RWPE1 (cell line): ENCODE measurements around the gene ZMIZ1.
"Not testable (repeated sequence)": the region's sequence is repeated elsewhere in the genome, so short reads cannot be mapped to it uniquely, and the experiment has no call there.

Source experiments
- CTCF ChIA-PET: fragments of 350-600 bp; sonication (Branson Sonifier 250); formaldehyde crosslinking; extraction: SDS; loops from one replicate; lab custom pipeline; 2021; lab: Yijun Ruan, JAX
- POLR2A ChIA-PET: fragments of 400-600 bp; formaldehyde crosslinking; extraction: SDS; loops from one replicate; lab custom pipeline; 2020; ENCODE audit warnings: antibody characterized with exemption; ENCODE audit not compliant: low non-redundant PET; lab: Yijun Ruan, JAX
- DNase-seq: peaks from one replicate; pipeline ENCODE4 v3.0.0; 2012; ENCODE audit warnings: low spot score
- H3K27ac ChIP-seq: fragments of 450-650 bp; 2 replicates; pipeline ENCODE4 v1.5.1; 2017
- CTCF ChIP-seq: fragments of 450-650 bp; conservative IDR thresholded peaks from 2 replicates; pipeline ENCODE4 v1.5.1; 2017; ENCODE audit warnings: low read depth, mild to moderate bottlenecking

Gene ZMIZ1

GRCh38 chr10:79335470-79336235 lies 266.9 kb downstream of the ZMIZ1 start:
- ChIA-PET POLR2A (interaction anchor here (0.6 to 1.5 kb wide), 3 partner anchors 9 to 261 kb away, joined by 3 to 6 read pairs (median 3); no protein-coding TSS in a partner anchor), CTCF (interaction anchor here (1.6 kb wide), 1 partner anchor 11 kb away, joined by 4 read pairs; no protein-coding TSS in a partner anchor)
- H3K27ac ChIP-seq = no peak overlapping the region
- TF ChIP-seq CTCF = no peak
- DNase-seq = no peak

DNA sequence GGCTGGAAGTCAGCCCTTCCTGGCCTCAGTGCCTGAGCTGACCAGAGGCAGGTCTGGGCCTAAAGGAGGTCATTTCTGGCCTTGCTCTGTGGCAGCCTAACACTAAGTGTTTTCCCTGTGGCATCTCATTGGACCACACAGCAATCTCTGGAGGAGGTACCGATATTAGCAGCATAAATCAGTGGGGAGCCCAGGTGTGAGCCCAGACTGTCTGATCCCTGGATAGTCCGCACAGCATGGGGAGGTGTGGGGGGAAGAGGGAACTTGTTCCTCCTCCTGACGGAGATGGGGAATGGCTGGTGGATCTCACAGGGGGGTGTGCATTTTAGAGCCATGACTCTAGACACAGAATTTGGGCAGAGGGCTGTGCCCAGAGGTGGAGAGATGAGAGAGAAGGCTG lies 267.5 kb downstream of the ZMIZ1 start:
- CTCF ChIA-PET = no interaction called here
- H3K27ac ChIP-seq = no peak overlapping the region
- POLR2A ChIA-PET = no interaction called here
- no peak for TF ChIP-seq CTCF
- DNase-seq = no peak

DNA sequence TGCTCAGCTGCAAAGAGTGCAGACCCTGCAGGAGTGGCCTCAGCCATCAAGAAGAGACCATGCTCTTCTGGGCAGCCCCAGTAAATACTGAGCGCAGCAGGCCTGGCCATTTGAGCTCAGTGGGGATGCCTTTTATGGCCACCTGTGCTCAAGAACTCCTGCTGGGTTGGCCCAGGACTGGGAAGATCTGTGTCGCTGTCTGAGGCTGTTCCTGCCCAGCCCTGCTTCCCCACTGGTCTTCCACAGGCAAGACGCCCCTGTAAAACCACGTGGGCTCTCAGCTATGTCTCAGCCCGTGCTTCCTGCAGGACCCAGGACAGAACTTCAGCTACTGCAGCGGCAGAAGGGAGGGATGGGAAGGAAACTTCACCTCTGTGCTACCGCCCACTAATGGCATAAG lies 268.0 kb downstream of the ZMIZ1 start:
- POLR2A ChIA-PET = no interaction called here

GRCh38 chr10:79337783-79338469 lies 269.2 kb downstream of the ZMIZ1 start:
- POLR2A ChIA-PET, DNase-seq, H3K27ac ChIP-seq: not testable (repeated sequence)
- CTCF ChIA-PET = interaction anchor here (1.0 kb wide), 1 partner anchor 8 kb away, joined by 4 read pairs; no protein-coding TSS in a partner anchor

More for the DNA sequence above, 268.0 kb downstream of the ZMIZ1 start:
- CTCF ChIA-PET = interaction anchor here (1.0 kb wide), 1 partner anchor 10 kb away, joined by 4 read pairs; no protein-coding TSS in a partner anchor
- H3K27ac ChIP-seq = no peak overlapping the region
- TF ChIP-seq CTCF = no peak
- DNase-seq = no peak

GRCh38 chr10:79339266-79339665 lies 270.5 kb downstream of the ZMIZ1 start:
- ChIA-PET CTCF (no interaction called here), POLR2A (no interaction called here)
- DNase-seq = no peak
- no peak for TF ChIP-seq CTCF
- H3K27ac ChIP-seq = no peak overlapping the region

GRCh38 chr10:79340646-79341244 lies 272.0 kb downstream of the ZMIZ1 start:
- ChIA-PET CTCF (no interaction called here), POLR2A (no interaction called here)
- no peak for DNase-seq
- no peak overlapping the region for H3K27ac ChIP-seq
- no peak for TF ChIP-seq CTCF
